ENCODE results near the gene CDIPT. TPM values are rescaled to one million over a fixed set of nuclear protein-coding genes. Genes with fewer than 3 reads are reported as not detected.

CDIPT gene
- total and polyA plus RNA-seq, 10 of the 15 experiments (the other 5 are each of a cell fraction or from before 2014, with no cell fraction given) = 0.87 to 36.4 (median 27.1) TPM

DNA sequence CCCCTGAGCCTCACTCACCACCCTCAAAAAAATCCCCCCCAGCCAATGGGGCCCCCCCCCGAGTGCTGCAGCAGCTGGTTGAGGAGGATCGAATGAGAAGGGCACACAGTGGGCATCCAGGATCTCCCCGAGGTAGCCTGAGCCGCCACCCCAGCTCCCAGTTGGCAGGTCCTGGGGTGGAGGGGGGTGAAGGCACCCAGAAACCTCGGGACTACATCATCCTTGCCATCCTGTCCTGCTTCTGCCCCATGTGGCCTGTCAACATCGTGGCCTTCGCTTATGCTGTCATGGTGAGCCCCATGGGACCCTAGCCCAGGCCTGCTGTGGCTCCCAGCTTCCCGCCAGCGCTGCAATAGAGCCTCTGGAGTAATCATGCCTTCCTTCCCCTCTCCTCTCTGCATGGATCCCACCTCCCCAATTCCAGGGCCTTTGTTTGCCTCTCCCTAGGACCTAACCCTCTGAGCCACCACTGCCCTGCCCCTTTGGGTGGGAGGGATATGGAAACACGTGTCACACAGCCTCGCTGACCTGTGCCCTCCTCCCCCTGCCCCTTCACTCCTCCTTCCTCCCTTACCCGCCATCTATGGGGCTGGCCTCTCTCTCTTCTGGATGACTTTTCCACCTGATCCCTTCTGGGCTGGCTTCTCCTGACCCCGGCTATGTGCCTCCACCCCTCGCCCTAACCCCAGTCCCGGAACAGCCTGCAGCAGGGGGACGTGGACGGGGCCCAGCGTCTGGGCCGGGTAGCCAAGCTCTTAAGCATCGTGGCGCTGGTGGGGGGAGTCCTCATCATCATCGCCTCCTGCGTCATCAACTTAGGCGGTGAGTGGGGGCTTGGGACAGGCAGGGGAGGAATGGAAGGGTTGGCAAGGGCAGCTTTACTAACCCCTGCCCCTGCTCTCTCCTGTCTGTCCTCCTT is 49.1 kb downstream of the CDIPT start:
- WGBS (ENCODE audit: insufficient coverage, insufficient replicate concordance, low lambda C conversion rate, missing lambda C conversion rate) = 80% methylated on average over 24 of the region's 24 CpGs
- ATAC-seq (no peak), DNase-seq (ENCODE audit: low read depth, low spot score) (no peak), FAIRE-seq (no peak)
- Histone ChIP-seq H4K20me1 (ENCODE audit: control insufficient read depth, insufficient read depth) (no peaks in the 10 kb centered on the region), H3K27me3 (replicated peaks in 1 of 2; ENCODE audit: control insufficient read depth in 2 of 2, insufficient read depth in 2 of 2, low read length in 1 of 2) (no peaks in the 10 kb centered on the region), H3K4me3 (no peak overlapping the region), H3K9ac (ENCODE audit: control insufficient read depth, insufficient read depth, low read length) (no peak overlapping the region), H3K9me3 (replicated peaks; ENCODE audit: control insufficient read depth, insufficient read depth, low read length) (no peaks in the 10 kb centered on the region), H3K4me1 (ENCODE audit: control insufficient read depth, insufficient read depth, low read length) (peaks cover 28% of the 10 kb centered on the region), H2AFZ (ENCODE audit: control insufficient read depth, low read depth, low read length) (no peak overlapping the region), H3K79me2 (ENCODE audit: control insufficient read depth, insufficient read depth, low read length) (peaks cover 20% of the 10 kb centered on the region), H3K4me2 (ENCODE audit: control insufficient read depth, insufficient read depth) (no peak overlapping the region), H3K27ac (ENCODE audit: control insufficient read depth, insufficient read depth) (no peak overlapping the region), H3K36me3 (ENCODE audit: control insufficient read depth in 2 of 2, insufficient read depth in 2 of 2, low read length in 1 of 2) (peaks cover 6 to 10% of the 10 kb centered on the region in 2 experiments; a peak in 2 of 4 replicates)
- intact Hi-C loops (cut with micrococcal nuclease; ENCODE audit: unreplicated experiment) = no loop called here
- POLR2A ChIA-PET = interaction anchor here (0.6 to 1.7 kb wide), 2 partner anchors 10 to 200 kb away, joined by 4 to 9 read pairs; no protein-coding TSS in a partner anchor
- CTCF ChIA-PET = interaction anchor here (0.7 kb wide), 1 partner anchor 34 kb away, joined by 3 read pairs; no protein-coding TSS in a partner anchor
- SMC1A ChIA-PET (ENCODE audit: uncharacterized antibody, unreplicated experiment) = no interaction called here
- RAD21 ChIA-PET (ENCODE audit: unreplicated experiment) = interaction anchor here (0.6 kb wide), 3 partner anchors 29 to 150 kb away, joined by 3 to 4 read pairs (median 3); no protein-coding TSS in a partner anchor
- BruUV-seq (replicated peaks) = no TSS peak
- in situ Hi-C loops (cut with MboI) = no loop called here
- no peak for TF ChIP-seq RUNX3 (IDR thresholded peaks at IDR 0.05; ENCODE audit: low read length)
- no peak for TF ChIP-seq KDM1A (IDR thresholded peaks at IDR 0.05; ENCODE audit: borderline replicate concordance)
- TF ChIP-seq, protein P1, sequence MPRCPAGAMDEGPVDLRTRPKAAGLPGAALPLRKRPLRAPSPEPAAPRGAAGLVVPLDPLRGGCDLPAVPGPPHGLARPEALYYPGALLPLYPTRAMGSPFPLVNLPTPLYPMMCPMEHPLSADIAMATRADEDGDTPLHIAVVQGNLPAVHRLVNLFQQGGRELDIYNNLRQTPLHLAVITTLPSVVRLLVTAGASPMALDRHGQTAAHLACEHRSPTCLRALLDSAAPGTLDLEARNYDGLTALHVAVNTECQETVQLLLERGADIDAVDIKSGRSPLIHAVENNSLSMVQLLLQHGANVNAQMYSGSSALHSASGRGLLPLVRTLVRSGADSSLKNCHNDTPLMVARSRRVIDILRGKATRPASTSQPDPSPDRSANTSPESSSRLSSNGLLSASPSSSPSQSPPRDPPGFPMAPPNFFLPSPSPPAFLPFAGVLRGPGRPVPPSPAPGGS (IDR thresholded peaks at IDR 0.05; ENCODE audit: borderline replicate concordance, insufficient read depth, low read depth, low read length, poor library complexity, severe bottlenecking) = no peak
- no peak for TF ChIP-seq FOXM1 (IDR thresholded peaks at IDR 0.05; ENCODE audit: low read depth, low read length)
- no peak for TF ChIP-seq RELA (IDR thresholded peaks at IDR 0.05; ENCODE audit: borderline replicate concordance, partially characterized antibody)
- TF ChIP-seq, protein P2, sequence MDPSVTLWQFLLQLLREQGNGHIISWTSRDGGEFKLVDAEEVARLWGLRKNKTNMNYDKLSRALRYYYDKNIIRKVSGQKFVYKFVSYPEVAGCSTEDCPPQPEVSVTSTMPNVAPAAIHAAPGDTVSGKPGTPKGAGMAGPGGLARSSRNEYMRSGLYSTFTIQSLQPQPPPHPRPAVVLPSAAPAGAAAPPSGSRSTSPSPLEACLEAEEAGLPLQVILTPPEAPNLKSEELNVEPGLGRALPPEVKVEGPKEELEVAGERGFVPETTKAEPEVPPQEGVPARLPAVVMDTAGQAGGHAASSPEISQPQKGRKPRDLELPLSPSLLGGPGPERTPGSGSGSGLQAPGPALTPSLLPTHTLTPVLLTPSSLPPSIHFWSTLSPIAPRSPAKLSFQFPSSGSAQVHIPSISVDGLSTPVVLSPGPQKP (IDR thresholded peaks at IDR 0.05; ENCODE audit: low read depth, low read length) = no peak
- TF ChIP-seq EZH2 (IDR thresholded peaks at IDR 0.05; ENCODE audit: borderline replicate concordance, control insufficient read depth, low read depth, low read length) = no peak
- TF ChIP-seq, protein P3, sequence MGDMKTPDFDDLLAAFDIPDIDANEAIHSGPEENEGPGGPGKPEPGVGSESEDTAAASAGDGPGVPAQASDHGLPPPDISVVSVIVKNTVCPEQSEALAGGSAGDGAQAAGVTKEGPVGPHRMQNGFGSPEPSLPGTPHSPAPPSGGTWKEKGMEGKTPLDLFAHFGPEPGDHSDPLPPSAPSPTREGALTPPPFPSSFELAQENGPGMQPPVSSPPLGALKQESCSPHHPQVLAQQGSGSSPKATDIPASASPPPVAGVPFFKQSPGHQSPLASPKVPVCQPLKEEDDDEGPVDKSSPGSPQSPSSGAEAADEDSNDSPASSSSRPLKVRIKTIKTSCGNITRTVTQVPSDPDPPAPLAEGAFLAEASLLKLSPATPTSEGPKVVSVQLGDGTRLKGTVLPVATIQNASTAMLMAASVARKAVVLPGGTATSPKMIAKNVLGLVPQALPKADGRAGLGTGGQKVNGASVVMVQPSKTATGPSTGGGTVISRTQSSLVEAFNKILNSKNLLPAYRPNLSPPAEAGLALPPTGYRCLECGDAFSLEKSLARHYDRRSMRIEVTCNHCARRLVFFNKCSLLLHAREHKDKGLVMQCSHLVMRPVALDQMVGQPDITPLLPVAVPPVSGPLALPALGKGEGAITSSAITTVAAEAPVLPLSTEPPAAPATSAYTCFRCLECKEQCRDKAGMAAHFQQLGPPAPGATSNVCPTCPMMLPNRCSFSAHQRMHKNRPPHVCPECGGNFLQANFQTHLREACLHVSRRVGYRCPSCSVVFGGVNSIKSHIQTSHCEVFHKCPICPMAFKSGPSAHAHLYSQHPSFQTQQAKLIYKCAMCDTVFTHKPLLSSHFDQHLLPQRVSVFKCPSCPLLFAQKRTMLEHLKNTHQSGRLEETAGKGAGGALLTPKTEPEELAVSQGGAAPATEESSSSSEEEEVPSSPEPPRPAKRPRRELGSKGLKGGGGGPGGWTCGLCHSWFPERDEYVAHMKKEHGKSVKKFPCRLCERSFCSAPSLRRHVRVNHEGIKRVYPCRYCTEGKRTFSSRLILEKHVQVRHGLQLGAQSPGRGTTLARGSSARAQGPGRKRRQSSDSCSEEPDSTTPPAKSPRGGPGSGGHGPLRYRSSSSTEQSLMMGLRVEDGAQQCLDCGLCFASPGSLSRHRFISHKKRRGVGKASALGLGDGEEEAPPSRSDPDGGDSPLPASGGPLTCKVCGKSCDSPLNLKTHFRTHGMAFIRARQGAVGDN (IDR thresholded peaks at IDR 0.05) = no peak
- TF ChIP-seq TARDBP (IDR thresholded peaks at IDR 0.05; ENCODE audit: borderline replicate concordance) = no peak
- no peak for TF ChIP-seq ZNF24 (IDR thresholded peaks at IDR 0.05)
- TF ChIP-seq RAD51 (IDR thresholded peaks at IDR 0.05) = no peak
- TF ChIP-seq, protein P4, sequence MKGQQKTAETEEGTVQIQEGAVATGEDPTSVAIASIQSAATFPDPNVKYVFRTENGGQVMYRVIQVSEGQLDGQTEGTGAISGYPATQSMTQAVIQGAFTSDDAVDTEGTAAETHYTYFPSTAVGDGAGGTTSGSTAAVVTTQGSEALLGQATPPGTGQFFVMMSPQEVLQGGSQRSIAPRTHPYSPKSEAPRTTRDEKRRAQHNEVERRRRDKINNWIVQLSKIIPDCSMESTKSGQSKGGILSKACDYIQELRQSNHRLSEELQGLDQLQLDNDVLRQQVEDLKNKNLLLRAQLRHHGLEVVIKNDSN (IDR thresholded peaks at IDR 0.05; ENCODE audit: borderline replicate concordance, extremely low read length, insufficient read depth, low read depth, low read length) = no peak
- TF ChIP-seq WRNIP1 (IDR thresholded peaks at IDR 0.05; ENCODE audit: borderline replicate concordance, low read depth, low read length) = no peak
- TF ChIP-seq ZBED1 (IDR thresholded peaks at IDR 0.05; ENCODE audit: borderline replicate concordance) = no peak
- TF ChIP-seq SREBF1 (IDR thresholded peaks at IDR 0.05; ENCODE audit: low read length) = no peak
- TF ChIP-seq TCF7 (IDR thresholded peaks at IDR 0.05; ENCODE audit: borderline replicate concordance) = no peak
